MM.1S (cell line): ENCODE measurements around the gene RAPGEF4.

Source experiments
- DNase-seq: peaks from one replicate; pipeline ENCODE4 v3.0.0-alpha.2; 2015
- H2AFZ ChIP-seq: fragments of 300-600 bp; sonication (generic); 2 replicates; pipeline ENCODE4 v1.6.0; 2016; ENCODE audit warnings: antibody characterized with exemption, low read length
- H3F3A ChIP-seq: fragments of 300-600 bp; sonication (generic); 2 replicates; pipeline ENCODE4 v1.6.1; 2016; ENCODE audit warnings: mild to moderate bottlenecking, antibody characterized with exemption, low read length, moderate library complexity, mixed read lengths; ENCODE audit not compliant: insufficient read depth
- H3K27ac ChIP-seq: fragments of 300-600 bp; sonication (generic); 2 replicates; pipeline ENCODE4 v1.5.1; 2016; ENCODE audit warnings: mild to moderate bottlenecking, low read length
- H3K27me3 ChIP-seq: fragments of 300-600 bp; sonication (generic); replicated peaks from 2 replicates; pipeline ENCODE4 v1.6.0; 2016; ENCODE audit warnings: low read length; ENCODE audit not compliant: insufficient read depth
- H3K36me3 ChIP-seq: fragments of 300-600 bp; sonication (generic); replicated peaks from 2 replicates; pipeline ENCODE4 v1.6.1; 2016; ENCODE audit warnings: mild to moderate bottlenecking, low read length, mixed read lengths; ENCODE audit not compliant: insufficient read depth
- H3K4me1 ChIP-seq: fragments of 300-600 bp; sonication (generic); 2 replicates; pipeline ENCODE4 v1.6.1; 2016; ENCODE audit warnings: low read length, mixed read lengths
- H3K4me2 ChIP-seq: fragments of 300-600 bp; sonication (generic); 2 replicates; pipeline ENCODE4 v1.6.0; 2016; ENCODE audit warnings: low read depth, low read length
- H3K4me3 ChIP-seq: fragments of 300-600 bp; sonication (generic); 2 replicates; pipeline ENCODE4 v1.5.1; 2016; ENCODE audit warnings: low read length, mixed read lengths
- H3K79me2 ChIP-seq: fragments of 300-600 bp; sonication (generic); 2 replicates; pipeline ENCODE4 v1.6.1; 2016; ENCODE audit warnings: mixed run types, low read length, mixed read lengths
- H3K9ac ChIP-seq: fragments of 300-600 bp; sonication (generic); 2 replicates; pipeline ENCODE4 v1.6.1; 2016; ENCODE audit warnings: low read length, mixed read lengths
- H3K9me2 ChIP-seq: fragments of 300-600 bp; sonication (generic); replicated peaks from 2 replicates; pipeline ENCODE4 v1.6.1; 2016; ENCODE audit warnings: mild to moderate bottlenecking, low read length, mixed read lengths; ENCODE audit not compliant: insufficient read depth
- H3K9me3 ChIP-seq: fragments of 300-600 bp; sonication (generic); replicated peaks from 2 replicates; pipeline ENCODE4 v1.6.1; 2016; ENCODE audit warnings: mild to moderate bottlenecking, low read length, mixed read lengths; ENCODE audit not compliant: insufficient read depth
- H4K20me1 ChIP-seq: fragments of 300-600 bp; sonication (generic); 2 replicates; pipeline ENCODE4 v1.6.1; 2016; ENCODE audit warnings: mild to moderate bottlenecking, low read length, moderate library complexity, mixed read lengths; ENCODE audit not compliant: insufficient read depth
- CTCF ChIP-seq: fragments of 300-600 bp; sonication (generic); IDR thresholded peaks from 2 replicates; pipeline ENCODE4 v1.5.1; 2016; ENCODE audit warnings: antibody characterized with exemption, low read length, mixed read lengths
- EZH2 ChIP-seq: fragments of 300-600 bp; sonication (generic); optimal IDR thresholded peaks from 2 replicates; pipeline ENCODE3; 2017; ENCODE audit warnings: low read depth, mild to moderate bottlenecking, antibody characterized with exemption, low read length, mixed read lengths
- EZH2phosphoT487 ChIP-seq: fragments of 300-600 bp; sonication (generic); IDR thresholded peaks from 2 replicates; pipeline ENCODE4 v1.6.1; 2018; ENCODE audit warnings: antibody characterized with exemption, low read length

The RAPGEF4 gene

GRCh38 chr2:172849519-172850217 is 114.0 kb downstream of the RAPGEF4 start:
- H2AFZ ChIP-seq = no peak overlapping the region
- H3K4me2 ChIP-seq = no peak overlapping the region
- no peaks in the 10 kb centered on the region for H3K9me3 ChIP-seq
- DNase-seq = no peak
- TF ChIP-seq EZH2phosphoT487 (no peak), EZH2 (no peak), CTCF (no peak)
- H3K27ac ChIP-seq = no peak overlapping the region
- H3K4me3 ChIP-seq = no peak overlapping the region
- no peaks in the 10 kb centered on the region for H3K27me3 ChIP-seq
- H3K79me2 ChIP-seq = no peaks in the 10 kb centered on the region
- H3K9me2 ChIP-seq = no peaks in the 10 kb centered on the region
- H3K4me1 ChIP-seq = no peaks in the 10 kb centered on the region
- H3K36me3 ChIP-seq = no peaks in the 10 kb centered on the region
- no peaks in the 10 kb centered on the region for H4K20me1 ChIP-seq
- no peaks in the 10 kb centered on the region for H3F3A ChIP-seq
- H3K9ac ChIP-seq = no peak overlapping the region

- no peaks in the 10 kb centered on the region for H3K36me3 ChIP-seq
- H3F3A ChIP-seq = no peaks in the 10 kb centered on the region
- H3K27me3 ChIP-seq = no peaks in the 10 kb centered on the region
- no peak for DNase-seq
- H2AFZ ChIP-seq = no peak overlapping the region
- no peaks in the 10 kb centered on the region for H4K20me1 ChIP-seq
- H3K9me2 ChIP-seq = no peaks in the 10 kb centered on the region
- no peak overlapping the region for H3K9ac ChIP-seq
- H3K79me2 ChIP-seq = no peaks in the 10 kb centered on the region
- H3K4me2 ChIP-seq = no peak overlapping the region
- TF ChIP-seq EZH2 = no peak
- TF ChIP-seq EZH2phosphoT487 = no peak
- TF ChIP-seq CTCF = no peak
- H3K27ac ChIP-seq = no peak overlapping the region
- no peaks in the 10 kb centered on the region for H3K4me1 ChIP-seq
- H3K4me3 ChIP-seq = no peak overlapping the region
- H3K9me3 ChIP-seq = no peaks in the 10 kb centered on the region
Observed at GRCh38 chr2:172855588-172855987, 119.9 kb downstream of the RAPGEF4 start.

- H3K9ac ChIP-seq = no peak overlapping the region
- no peak overlapping the region for H3K4me2 ChIP-seq
- no peaks in the 10 kb centered on the region for H3K9me3 ChIP-seq
- no peaks in the 10 kb centered on the region for H3F3A ChIP-seq
- no peaks in the 10 kb centered on the region for H3K27me3 ChIP-seq
- H3K27ac ChIP-seq = no peak overlapping the region
- no peaks in the 10 kb centered on the region for H3K79me2 ChIP-seq
- no peak overlapping the region for H2AFZ ChIP-seq
- H3K4me3 ChIP-seq = no peak overlapping the region
- H3K4me1 ChIP-seq = no peaks in the 10 kb centered on the region
- no peaks in the 10 kb centered on the region for H3K36me3 ChIP-seq
- H3K9me2 ChIP-seq = no peaks in the 10 kb centered on the region
- no peak for TF ChIP-seq EZH2
- H4K20me1 ChIP-seq = no peaks in the 10 kb centered on the region
- no peak for DNase-seq
Observed at GRCh38 chr2:172856606-172857005, 121.0 kb downstream of the RAPGEF4 start.

- Histone ChIP-seq H3K9me2 (no peaks in the 10 kb centered on the region), H3K27me3 (no peaks in the 10 kb centered on the region), H4K20me1 (no peaks in the 10 kb centered on the region)
Observed at GRCh38 chr2:172858473-172858745, 122.8 kb downstream of the RAPGEF4 start.

More at GRCh38 chr2:172858473-172858745, 122.8 kb downstream of the RAPGEF4 start:
- Histone ChIP-seq H3K4me1 (no peaks in the 10 kb centered on the region), H3K36me3 (no peaks in the 10 kb centered on the region), H3K79me2 (no peaks in the 10 kb centered on the region), H3K9me3 (no peaks in the 10 kb centered on the region), H2AFZ (no peak overlapping the region), H3K4me2 (no peak overlapping the region), H3K4me3 (no peak overlapping the region), H3K9ac (no peak overlapping the region), H3F3A (no peaks in the 10 kb centered on the region), H3K27ac (no peak overlapping the region)
- TF ChIP-seq EZH2 (no peak), EZH2phosphoT487 (no peak), CTCF (no peak)
- no peak for DNase-seq
